ENCODE results near the gene MYO7B. TPM values are rescaled to one million over a fixed set of nuclear protein-coding genes. Genes with fewer than 3 reads are reported as not detected.

MYO7B gene
- total and polyA plus RNA-seq, 9 of the 15 experiments (the other 6 are each of a cell fraction or from before 2014, with no cell fraction given): 0.08 TPM; not detected in 8

DNA sequence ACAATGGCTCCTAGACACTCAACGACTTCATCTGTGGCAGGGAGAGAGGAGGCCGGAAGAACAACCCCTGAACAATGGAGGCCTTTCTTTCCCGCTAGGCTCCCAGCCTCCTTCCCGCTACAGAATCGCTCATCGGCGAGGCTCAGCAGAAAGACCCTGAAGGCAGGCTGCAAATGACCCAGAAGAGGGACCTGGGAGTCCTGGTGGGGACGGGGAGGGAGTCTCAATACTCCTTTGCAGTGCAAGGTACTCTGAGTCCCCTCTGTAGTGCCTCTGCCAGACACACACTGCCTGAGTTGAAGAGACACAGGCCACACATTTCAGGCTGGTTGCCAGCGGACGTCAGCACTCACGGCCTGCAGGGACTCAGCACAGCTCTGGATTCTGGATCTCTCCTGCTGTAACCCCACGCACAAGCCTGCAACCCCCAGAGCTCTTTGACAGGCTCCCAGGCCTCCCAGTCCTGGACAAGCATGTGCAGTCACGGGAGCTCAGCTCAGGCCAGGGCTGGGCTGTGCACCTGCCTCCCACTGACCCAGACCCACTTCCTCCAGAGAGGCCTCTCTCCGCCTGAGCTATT is 116.6 kb downstream of the MYO7B start (continued):
- TF ChIP-seq ARID4B (CRISPR knock-in tag; IDR thresholded peaks at IDR 0.05): no peak
- TF ChIP-seq, protein P1, sequence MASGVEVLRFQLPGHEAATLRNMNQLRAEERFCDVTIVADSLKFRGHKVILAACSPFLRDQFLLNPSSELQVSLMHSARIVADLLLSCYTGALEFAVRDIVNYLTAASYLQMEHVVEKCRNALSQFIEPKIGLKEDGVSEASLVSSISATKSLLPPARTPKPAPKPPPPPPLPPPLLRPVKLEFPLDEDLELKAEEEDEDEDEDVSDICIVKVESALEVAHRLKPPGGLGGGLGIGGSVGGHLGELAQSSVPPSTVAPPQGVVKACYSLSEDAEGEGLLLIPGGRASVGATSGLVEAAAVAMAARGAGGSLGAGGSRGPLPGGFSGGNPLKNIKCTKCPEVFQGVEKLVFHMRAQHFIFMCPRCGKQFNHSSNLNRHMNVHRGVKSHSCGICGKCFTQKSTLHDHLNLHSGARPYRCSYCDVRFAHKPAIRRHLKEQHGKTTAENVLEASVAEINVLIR (CRISPR knock-in tag; IDR thresholded peaks at IDR 0.05): no peak
- no peak for TF ChIP-seq MAFF (IDR thresholded peaks at IDR 0.05; ENCODE audit: low read length)
- TF ChIP-seq PRDM10 (IDR thresholded peaks at IDR 0.05; ENCODE audit: partially characterized antibody): no peak
- no peak for TF ChIP-seq MCM3 (IDR thresholded peaks at IDR 0.05)
- TF ChIP-seq VEZF1 (CRISPR knock-in tag; IDR thresholded peaks at IDR 0.05): no peak
- no peak for TF ChIP-seq NFXL1 (CRISPR knock-in tag; IDR thresholded peaks at IDR 0.05)
- TF ChIP-seq, protein P2, sequence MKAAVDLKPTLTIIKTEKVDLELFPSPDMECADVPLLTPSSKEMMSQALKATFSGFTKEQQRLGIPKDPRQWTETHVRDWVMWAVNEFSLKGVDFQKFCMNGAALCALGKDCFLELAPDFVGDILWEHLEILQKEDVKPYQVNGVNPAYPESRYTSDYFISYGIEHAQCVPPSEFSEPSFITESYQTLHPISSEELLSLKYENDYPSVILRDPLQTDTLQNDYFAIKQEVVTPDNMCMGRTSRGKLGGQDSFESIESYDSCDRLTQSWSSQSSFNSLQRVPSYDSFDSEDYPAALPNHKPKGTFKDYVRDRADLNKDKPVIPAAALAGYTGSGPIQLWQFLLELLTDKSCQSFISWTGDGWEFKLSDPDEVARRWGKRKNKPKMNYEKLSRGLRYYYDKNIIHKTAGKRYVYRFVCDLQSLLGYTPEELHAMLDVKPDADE (conservative IDR thresholded peaks at IDR 0.05; ENCODE audit: control insufficient read depth, low read depth, low read length): no peak
- TF ChIP-seq RBBP5 (IDR thresholded peaks at IDR 0.05; ENCODE audit: borderline replicate concordance, insufficient read depth, low read length, poor library complexity, severe bottlenecking): no peak
- no peak for TF ChIP-seq NCOA6 (IDR thresholded peaks at IDR 0.05)
- TF ChIP-seq MAFG (tag; conservative IDR thresholded peaks at IDR 0.05): no peak

All from K562 (cell line).